SK-N-SH (cell line): Measurements from ENCODE around the gene CDK13. TPM values are rescaled to one million over a fixed set of nuclear protein-coding genes. Genes with fewer than 3 reads are reported as not detected.

ENCODE experiments used
- CTCF ChIA-PET: fragments of 300-600, 350-600 bp; formaldehyde crosslinking; extraction: SDS; loops from one replicate; lab custom pipeline; 2021; lab: Yijun Ruan, JAX
- POLR2A ChIA-PET: fragments of 350-600 bp; sonication (Branson Sonifier 250); formaldehyde crosslinking; extraction: SDS; loops from one replicate; lab custom pipeline; 2020; ENCODE audit warnings: antibody characterized with exemption, inconsistent platforms; lab: Yijun Ruan, JAX
- DNase-seq: peaks from one replicate; pipeline ENCODE4 v3.0.0; 2012
- H2AFZ ChIP-seq: fragments of 200-600 bp; sonication (generic); 2 replicates; pipeline ENCODE4 v1.8.1; 2016; ENCODE audit warnings: antibody characterized with exemption, mild to moderate bottlenecking, low read depth
- H3F3A ChIP-seq: fragments of 200-600 bp; sonication (generic); replicated peaks from 2 replicates; pipeline ENCODE3; 2016; ENCODE audit warnings: antibody characterized with exemption, mild to moderate bottlenecking; ENCODE audit not compliant: insufficient read depth
- H3K27ac ChIP-seq, 2 experiments: fragments of 200-500 bp in 1 of 2; fragments of 200-600 bp in 1 of 2; sonication (Bioruptor generic) in 1 of 2; sonication (generic), shearing (Covaris generic) in 1 of 2; 2 replicates each; pipeline versions ENCODE4 v1.5.1 to v1.6.1; 2014 to 2016; ENCODE audit warnings: low read depth in 2 of 2, inconsistent platforms in 1 of 2, low read length in 1 of 2, mild to moderate bottlenecking in 1 of 2, mixed read lengths in 1 of 2
- H3K27me3 ChIP-seq: fragments of 200-600 bp; sonication (generic), shearing (Covaris generic); 2 replicates; pipeline ENCODE4 v1.6.1; 2016; ENCODE audit warnings: mixed run types; ENCODE audit not compliant: insufficient read depth
- H3K36me3 ChIP-seq, 2 experiments: fragments of 200-500 bp in 1 of 2; fragments of 200-600 bp in 1 of 2; sonication (Bioruptor generic) in 1 of 2; sonication (generic) in 1 of 2; replicated peaks in 1 of 2; 2 replicates each; pipeline versions ENCODE3 to v1.5.1; 2014 to 2016; ENCODE audit warnings: low read length in 1 of 2, mild to moderate bottlenecking in 1 of 2; ENCODE audit not compliant: insufficient read depth in 2 of 2, control insufficient read depth in 1 of 2
- H3K4me1 ChIP-seq, 2 experiments: fragments of 200-500 bp in 1 of 2; fragments of 200-600 bp in 1 of 2; sonication (Bioruptor generic) in 1 of 2; sonication (generic), shearing (Covaris generic) in 1 of 2; 2 replicates each; pipeline versions ENCODE4 v1.5.1 to v1.6.1; 2014 to 2016; ENCODE audit warnings: low read depth in 1 of 2, low read length in 1 of 2, mixed run types in 1 of 2; ENCODE audit not compliant: insufficient read depth in 2 of 2, control insufficient read depth in 1 of 2
- H3K4me2 ChIP-seq: fragments of 200-600 bp; sonication (generic), shearing (Covaris generic); 2 replicates; pipeline ENCODE4 v1.6.1; 2017; ENCODE audit warnings: mixed run types
- H3K4me3 ChIP-seq, 2 experiments: fragments of 200-500 bp in 1 of 2; fragments of 200-600 bp in 1 of 2; sonication (Bioruptor generic) in 1 of 2; sonication (generic), shearing (Covaris generic) in 1 of 2; 2 replicates each; pipeline versions ENCODE4 v1.5.1 to v1.8.1; 2014 to 2016; ENCODE audit warnings: low read depth in 2 of 2, inconsistent platforms in 1 of 2, low read length in 1 of 2, mild to moderate bottlenecking in 1 of 2, mixed read lengths in 1 of 2, moderate library complexity in 1 of 2
- H3K79me2 ChIP-seq: fragments of 200-600 bp; sonication (generic); 2 replicates; pipeline ENCODE4 v1.8.1; 2017; ENCODE audit warnings: mild to moderate bottlenecking; ENCODE audit not compliant: insufficient read depth
- H3K9ac ChIP-seq: fragments of 200-600 bp; sonication (generic); 2 replicates; pipeline ENCODE4 v1.6.1; 2017; ENCODE audit warnings: mixed run types
- H3K9me2 ChIP-seq: fragments of 200-600 bp; sonication (generic); 2 replicates; pipeline ENCODE4 v1.6.1; 2017; ENCODE audit warnings: mixed run types
- H3K9me3 ChIP-seq: fragments of 200-600 bp; sonication (generic); 2 replicates; pipeline ENCODE4 v1.6.1; 2017; ENCODE audit warnings: mixed run types, mild to moderate bottlenecking, moderate library complexity
- H4K20me1 ChIP-seq: fragments of 200-600 bp; sonication (generic); 2 replicates; pipeline ENCODE4 v1.6.1; 2017; ENCODE audit warnings: mild to moderate bottlenecking, mixed run types; ENCODE audit not compliant: insufficient read depth
- ELF1 ChIP-seq: IDR thresholded peaks from 2 replicates; pipeline ENCODE4 v1.4.0; 2012
- EZH2phosphoT487 ChIP-seq: fragments of 200-600 bp; sonication (generic); IDR thresholded peaks from 2 replicates; pipeline ENCODE4 v1.6.1; 2017; ENCODE audit warnings: low read depth, mixed run types, mild to moderate bottlenecking, antibody characterized with exemption, moderate library complexity, borderline replicate concordance
- FOXJ3 ChIP-seq: sonication (generic); formaldehyde crosslinking; IDR thresholded peaks from 2 replicates; pipeline ENCODE4 v1.5.1; 2020; ENCODE audit warnings: mild to moderate bottlenecking, missing genetic modification reagents
- FOXM1 ChIP-seq: IDR thresholded peaks from 2 replicates; pipeline ENCODE4 v1.4.0; 2012; ENCODE audit warnings: low read depth, mild to moderate bottlenecking
- GABPA ChIP-seq: IDR thresholded peaks from 2 replicates; pipeline ENCODE4 v1.4.0; 2012; ENCODE audit warnings: low read depth, mild to moderate bottlenecking
- MAX ChIP-seq: IDR thresholded peaks from 2 replicates; pipeline ENCODE4 v1.4.0; 2012; ENCODE audit warnings: low read depth
- MEF2A ChIP-seq: IDR thresholded peaks from 2 replicates; pipeline ENCODE4 v1.4.0; 2012; ENCODE audit warnings: low read depth, borderline replicate concordance
- MXI1 ChIP-seq: IDR thresholded peaks from 2 replicates; pipeline ENCODE4 v1.6.1; 2012; ENCODE audit warnings: mild to moderate bottlenecking, low read depth, low read length, improper control_type of control experiment
- PBX3 ChIP-seq: IDR thresholded peaks from 2 replicates; pipeline ENCODE4; 2012
- POLR2AphosphoS5 ChIP-seq: IDR thresholded peaks from 2 replicates; pipeline ENCODE4 v1.6.1; 2012; ENCODE audit warnings: low read depth, low read length
- RAD21 ChIP-seq: IDR thresholded peaks from 2 replicates; pipeline ENCODE4 v1.6.1; 2012; ENCODE audit warnings: mild to moderate bottlenecking, low read length
- RFX5 ChIP-seq: IDR thresholded peaks from 2 replicates; pipeline ENCODE4 v1.6.1; 2012; ENCODE audit warnings: mild to moderate bottlenecking, improper control_type of control experiment, low read length
- SIN3A ChIP-seq: IDR thresholded peaks from 2 replicates; pipeline ENCODE4 v1.6.1; 2012; ENCODE audit warnings: low read depth, mild to moderate bottlenecking, low read length, moderate library complexity, borderline replicate concordance
- SMC3 ChIP-seq: IDR thresholded peaks from 2 replicates; pipeline ENCODE4 v1.6.1; 2012; ENCODE audit warnings: low read depth, low read length, improper control_type of control experiment
- USF1 ChIP-seq: IDR thresholded peaks from 2 replicates; pipeline ENCODE4 v1.4.0; 2012; ENCODE audit warnings: low read depth, borderline replicate concordance
- USF2 ChIP-seq: fragments of 150-350 bp; IDR thresholded peaks from 2 replicates; pipeline ENCODE4 v1.6.1; 2017; ENCODE audit warnings: antibody characterized with exemption, low read length, low read depth, borderline replicate concordance
- YY1 ChIP-seq: IDR thresholded peaks from 2 replicates; pipeline ENCODE4 v1.4.0; 2012; ENCODE audit warnings: low read depth, mild to moderate bottlenecking
- WGBS: methylation state at CpG from one replicate; pipeline ENCODE4 v1.1.6; 2017; ENCODE audit warnings: low lambda C conversion rate; 5-methylcytosine and 5-hydroxymethylcytosine counted together
- polyA plus RNA-seq, 3 experiments: library from polyadenylated mRNA; depleted of rRNA; stranded (reverse); fragments of >200 nt; gene quantifications; 2 replicates each; pipeline ENCODE4 v1.2.3, GENCODE V29; 2012

Gene CDK13
- polyA plus RNA-seq, 1 of the 3 experiments (the other 2 are of a cell fraction): 23.1 TPM

GRCh38 chr7:39979406-39980073, 29.5 kb downstream of the CDK13 start:
- Histone ChIP-seq H3K4me2 (no peak overlapping the region), H3K36me3 (no peaks in the 10 kb centered on the region), H3K4me3 (no peak overlapping the region), H2AFZ (no peak overlapping the region), H3K27me3 (no peaks in the 10 kb centered on the region), H3K4me1 (peaks cover 3 to 9% of the 10 kb centered on the region in 2 experiments; a peak in 3 of 4 replicates), H3K79me2 (peaks cover 98% of the 10 kb centered on the region), H4K20me1 (peaks cover 88% of the 10 kb centered on the region), H3K27ac (no peak overlapping the region), H3F3A (peaks cover 5% of the 10 kb centered on the region), H3K9me2 (no peaks in the 10 kb centered on the region), H3K9ac (no peak overlapping the region), H3K9me3 (no peaks in the 10 kb centered on the region)
- CTCF ChIA-PET: interaction anchor here (1.1 to 1.4 kb wide), 2 partner anchors 8 to 155 kb away, joined by 3 to 4 read pairs; partner anchors contain the start of genes MPLKIP and SUGCT
- TF ChIP-seq POLR2AphosphoS5 (no peak), RAD21 (no peak), USF1 (no peak), EZH2phosphoT487 (no peak), SMC3 (no peak), MEF2A (no peak), SIN3A (no peak), YY1 (no peak), MXI1 (no peak), MAX (no peak), USF2 (no peak), GABPA (no peak), ELF1 (no peak), PBX3 (no peak), FOXM1 (no peak), RFX5 (no peak), FOXJ3 (CRISPR knock-in tag) (no peak)
- no peak for DNase-seq
- 92% methylated on average over 8 of the region's 8 CpGs for WGBS
- POLR2A ChIA-PET: no interaction called here
